Suppressor macrophage treated with lipopolysaccharide for 1 hour (primary cell): Measurements from ENCODE around the gene FAM20A.

Source experiments
- DNase-seq, 3 donors: peaks; one replicate each; pipeline ENCODE4 v3.0.0-alpha.2; 2020 to 2022

The FAM20A gene

GRCh38 chr17:68608515-68609130 lies 7.5 kb upstream of the FAM20A start:
- no peak for DNase-seq

- no peak for DNase-seq
These were observed 5.5 kb upstream of the FAM20A start for GRCh38 chr17:68606451-68607307.

GRCh38 chr17:68605914-68606313 lies 4.7 kb upstream of the FAM20A start:
- DNase-seq = peak in 1 of 3 donors; percentile 33

- DNase-seq = peak; percentile 59 to 68 (median 62)
These were observed 2.5 kb upstream of the FAM20A start for GRCh38 chr17:68603656-68604055.

GRCh38 chr17:68603027-68603426 lies 1.9 kb upstream of the FAM20A start:
- peak; percentile 91 to 98 (median 95) for DNase-seq

GRCh38 chr17:68602289-68602688 lies 1.1 kb upstream of the FAM20A start:
- peak in 1 of 3 donors; percentile 59 for DNase-seq

GRCh38 chr17:68601565-68602288 lies 560 bp upstream of the FAM20A start:
- DNase-seq = peak; percentile 64 to 85 (median 68)

GRCh38 chr17:68600067-68600930 lies 868 bp downstream of the FAM20A start:
- DNase-seq = peak; percentile 60 to 78 (median 63)

- peak in 1 of 3 donors; percentile 18 for DNase-seq
These were observed 1.6 kb downstream of the FAM20A start for GRCh38 chr17:68599552-68600066.

GRCh38 chr17:68599091-68599490 lies 2.1 kb downstream of the FAM20A start:
- peak in 1 of 3 donors; percentile 35 for DNase-seq

- no peak for DNase-seq
These were observed 2.6 kb downstream of the FAM20A start for GRCh38 chr17:68598545-68598961.

- no peak for DNase-seq
These were observed 3.1 kb downstream of the FAM20A start for GRCh38 chr17:68598074-68598473.

- no peak for DNase-seq
These were observed 4.7 kb downstream of the FAM20A start for GRCh38 chr17:68596411-68596945.

GRCh38 chr17:68595986-68596385 lies 5.2 kb downstream of the FAM20A start:
- no peak for DNase-seq

GRCh38 chr17:68595496-68595895 lies 5.7 kb downstream of the FAM20A start:
- DNase-seq = peak in 2 of 3 donors; percentile 25 to 42

GRCh38 chr17:68594552-68594951 lies 6.6 kb downstream of the FAM20A start:
- no peak for DNase-seq

GRCh38 chr17:68592682-68593641 lies 8.2 kb downstream of the FAM20A start:
- no peak for DNase-seq

GRCh38 chr17:68592009-68592408 lies 9.2 kb downstream of the FAM20A start:
- DNase-seq = no peak

- DNase-seq = peak; percentile 57 to 84 (median 59)
These were observed 9.6 kb downstream of the FAM20A start for GRCh38 chr17:68591583-68591982.

- no peak for DNase-seq
These were observed 12.1 kb downstream of the FAM20A start for GRCh38 chr17:68589086-68589485.

- DNase-seq = no peak
These were observed 12.8 kb downstream of the FAM20A start for GRCh38 chr17:68588362-68588761.
